Forelimb muscle (tissue), 1 donor: ENCODE measurements around the gene METTL25. TPM values are rescaled to one million over a fixed set of nuclear protein-coding genes. Genes with fewer than 3 reads are reported as not detected.
"Not testable (repeated sequence)": the region's sequence is repeated elsewhere in the genome, so short reads cannot be mapped to it uniquely, and the experiment has no call there.

Source experiments
- DNase-seq: peaks from one replicate; pipeline ENCODE4 v3.0.0-alpha.2; 2013; ENCODE audit warnings: low read depth
- polyA plus RNA-seq: library from polyadenylated mRNA; unstranded; fragments of 120-200 nt; gene quantifications from one replicate; pipeline ENCODE4 v1.2.1, GENCODE V29; 2013; ENCODE audit not compliant: insufficient read length

Gene METTL25
- 9.2 TPM for polyA plus RNA-seq

- peak; percentile 99 for DNase-seq
Measured at GRCh38 chr12:82358200-82359114, at the start of gene METTL25, which contains the start of gene CCDC59. Gene METTL25 (plus strand): TSS chr12:82358529. CDS start chr12:82358566, 37 bp downstream. Gene CCDC59 (minus strand): TSS chr12:82358387. CDS start chr12:82358376, 11 bp downstream.

- no peak for DNase-seq
Measured at GRCh38 chr12:82314406-82314892, 43.9 kb upstream of the METTL25 start.

- DNase-seq = no peak
Measured at GRCh38 chr12:82319276-82319675, 39.1 kb upstream of the METTL25 start.

DNA sequence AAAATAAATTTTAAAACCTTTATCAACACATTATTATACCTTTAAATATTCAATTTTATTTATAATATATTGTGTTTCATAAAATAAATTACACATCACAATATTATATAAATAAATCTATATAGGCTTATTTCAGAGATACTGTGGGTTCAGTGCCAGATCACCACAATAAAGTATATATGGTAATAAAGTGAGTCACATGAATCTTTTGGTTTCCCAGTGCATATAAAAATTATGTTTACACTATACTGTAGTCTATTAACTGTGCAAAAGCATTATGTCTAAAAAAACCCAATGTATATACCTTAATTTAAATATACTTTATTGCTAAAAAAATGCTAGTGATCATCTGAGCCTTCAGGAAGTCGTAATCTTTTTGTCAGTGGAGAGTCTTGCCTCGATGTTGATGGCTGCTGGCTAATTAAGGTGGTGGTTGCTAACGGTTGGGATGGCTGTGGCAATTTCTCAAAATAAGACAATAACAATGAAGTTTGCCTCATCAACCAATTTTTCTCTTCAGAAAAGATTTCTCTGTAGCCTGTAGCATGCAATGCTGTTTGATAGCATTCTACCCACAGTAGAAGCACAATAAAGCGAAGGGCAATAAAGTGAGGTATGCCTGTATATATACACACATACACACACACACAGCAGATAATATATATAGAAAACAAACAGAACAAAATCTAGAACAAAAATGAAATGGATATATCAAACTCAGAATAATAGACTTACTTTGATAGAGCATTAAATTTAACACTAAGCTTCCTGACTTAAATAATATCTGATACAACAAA lies 32.6 kb upstream of the METTL25 start:
- no peak for DNase-seq

GRCh38 chr12:82326905-82327503 lies 31.3 kb upstream of the METTL25 start:
- DNase-seq = peak; percentile 5

- DNase-seq = no peak
Measured at GRCh38 chr12:82327861-82328260, 30.5 kb upstream of the METTL25 start.

GRCh38 chr12:82329508-82329907 lies 28.8 kb upstream of the METTL25 start:
- no peak for DNase-seq

- no peak for DNase-seq
Measured at GRCh38 chr12:82350161-82350560, 8.2 kb upstream of the METTL25 start.

DNA sequence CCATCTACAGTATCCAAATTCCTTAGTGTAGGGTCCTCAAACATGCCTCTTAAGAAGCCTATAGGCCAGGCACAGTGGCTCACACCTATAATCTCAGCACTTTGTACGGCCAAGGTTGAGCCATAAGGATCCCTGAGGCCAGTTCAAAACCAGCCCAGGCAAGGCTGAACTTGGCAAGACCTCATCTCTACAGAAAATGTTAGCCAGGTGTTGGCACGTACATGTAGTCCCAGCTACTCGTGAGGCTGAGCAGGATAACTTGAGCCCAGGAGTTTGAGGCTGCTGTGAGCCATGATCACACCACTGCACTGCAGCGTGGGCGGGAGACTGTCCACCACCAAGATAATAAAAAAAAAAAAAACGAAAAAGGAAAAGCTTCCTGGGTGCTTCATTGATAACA lies 6.9 kb upstream of the METTL25 start:
- DNase-seq = no peak

DNA sequence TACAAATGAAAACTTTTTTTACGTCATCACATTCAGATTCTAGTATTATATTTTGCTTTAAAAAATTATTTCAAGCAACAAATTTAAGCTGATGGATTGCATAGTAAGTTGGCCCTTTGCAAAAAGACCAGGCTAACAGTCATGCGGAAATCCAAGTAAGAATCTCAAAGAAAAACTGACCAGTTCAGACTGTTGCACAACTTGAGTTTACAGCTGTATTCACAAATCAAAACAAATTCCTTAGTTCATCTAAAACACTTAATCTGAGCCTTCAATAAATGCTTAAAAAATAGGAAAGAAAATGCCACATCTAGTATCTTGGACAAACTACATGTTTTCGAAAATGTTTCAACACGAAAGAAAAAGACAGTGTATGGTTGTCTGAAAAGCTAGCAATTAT lies 989 bp upstream of the METTL25 start:
- DNase-seq = no peak

DNA sequence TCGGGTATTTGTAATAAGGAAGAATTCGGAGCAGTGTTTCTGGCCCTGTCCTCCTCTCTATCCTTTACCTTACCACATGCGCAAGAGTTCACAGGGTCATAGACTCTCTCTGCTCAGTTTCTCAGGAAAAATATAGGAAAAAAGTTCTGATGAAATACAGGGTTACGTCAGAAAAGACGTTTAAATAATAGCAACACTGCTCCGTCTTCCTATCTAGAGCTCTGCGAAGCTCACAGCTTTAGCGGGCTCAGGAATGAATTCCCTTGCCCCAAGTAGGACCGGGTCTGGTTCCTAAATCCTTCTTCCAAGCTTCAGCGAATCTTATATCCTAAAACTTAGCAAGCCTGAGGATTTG lies 507 bp upstream of the METTL25 start:
- DNase-seq = no peak

DNA sequence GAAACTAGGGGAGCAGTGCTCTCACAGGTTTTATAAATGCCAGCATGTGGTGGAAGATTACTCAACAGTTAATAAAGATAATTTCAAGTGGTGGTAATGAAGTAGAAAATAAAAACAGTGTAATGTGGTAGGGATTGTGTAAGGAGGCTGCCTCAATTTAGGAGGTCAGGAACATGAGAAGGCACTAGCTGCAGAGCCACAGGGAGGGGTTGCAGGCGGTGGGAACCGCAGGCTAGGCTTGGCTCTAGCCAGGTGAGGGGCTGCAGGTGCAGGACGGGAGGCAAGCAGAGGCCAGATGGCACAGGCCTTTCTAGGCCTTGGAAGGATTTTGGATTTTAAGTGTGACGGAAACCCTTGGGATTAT lies 768 bp downstream of the METTL25 start:
- no peak for DNase-seq

- not testable (repeated sequence) for DNase-seq
Measured at GRCh38 chr12:82360834-82361233, 2.5 kb downstream of the METTL25 start.

DNA sequence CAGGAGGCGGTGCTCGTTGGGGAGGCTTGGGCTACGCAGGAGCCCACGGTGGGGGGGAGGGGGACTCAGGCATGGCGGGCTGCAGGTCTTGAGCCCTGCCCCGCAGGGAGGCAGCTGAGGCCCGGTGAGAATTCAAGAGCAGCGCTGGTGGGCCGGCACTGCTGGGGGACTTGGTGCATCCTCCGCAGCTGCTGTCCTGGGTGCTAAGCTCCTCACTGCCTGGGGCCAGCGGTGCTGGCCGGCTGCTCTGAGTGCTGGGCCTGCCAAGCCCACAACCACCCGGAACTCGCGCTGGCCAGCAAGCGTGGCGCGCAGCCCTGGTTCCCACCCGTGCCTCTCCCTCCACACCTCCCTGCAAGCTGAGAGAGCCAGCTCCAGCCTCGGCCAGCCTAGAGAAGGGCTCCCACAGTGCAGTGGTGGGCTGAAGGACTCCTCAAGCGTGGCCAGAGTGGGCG lies 3.2 kb downstream of the METTL25 start:
- no peak for DNase-seq

DNA sequence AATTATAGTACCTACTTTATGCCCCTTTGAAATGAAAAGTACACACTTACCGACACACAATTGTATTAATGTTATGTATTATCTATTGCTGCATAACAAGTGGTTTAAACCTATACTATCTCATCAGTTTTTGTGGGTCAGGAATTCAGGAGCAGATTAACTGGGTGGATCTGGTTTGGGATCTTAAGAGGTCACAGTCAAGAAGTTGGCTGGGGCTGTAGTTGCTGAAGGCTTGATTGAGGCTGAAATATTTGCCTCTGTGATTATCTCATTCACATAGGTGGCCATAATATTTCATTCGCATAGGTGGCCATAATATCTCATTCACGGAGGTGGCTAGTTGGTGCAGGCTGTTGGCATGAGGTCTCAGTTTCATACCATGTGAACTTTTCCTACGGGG lies 5.7 kb downstream of the METTL25 start:
- DNase-seq = no peak

DNA sequence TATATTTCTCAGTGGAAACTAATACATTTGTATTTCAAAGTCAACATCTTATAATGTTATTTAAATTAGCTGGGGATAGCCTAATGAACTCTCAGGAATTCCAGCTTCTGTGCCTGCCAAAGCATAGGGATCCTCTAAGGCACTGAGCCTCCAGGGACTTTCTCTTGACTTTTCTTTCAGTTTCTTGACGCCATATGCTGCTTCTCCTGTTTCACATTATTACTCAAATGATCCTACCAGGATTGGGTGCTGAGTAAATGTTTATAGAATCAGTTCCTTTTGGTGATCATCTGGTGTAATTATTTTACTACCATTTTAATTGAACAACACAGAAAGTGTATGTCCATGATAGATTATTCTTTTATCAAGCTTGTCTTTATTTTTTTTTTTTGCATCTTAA lies 7.9 kb downstream of the METTL25 start:
- DNase-seq = no peak

DNA sequence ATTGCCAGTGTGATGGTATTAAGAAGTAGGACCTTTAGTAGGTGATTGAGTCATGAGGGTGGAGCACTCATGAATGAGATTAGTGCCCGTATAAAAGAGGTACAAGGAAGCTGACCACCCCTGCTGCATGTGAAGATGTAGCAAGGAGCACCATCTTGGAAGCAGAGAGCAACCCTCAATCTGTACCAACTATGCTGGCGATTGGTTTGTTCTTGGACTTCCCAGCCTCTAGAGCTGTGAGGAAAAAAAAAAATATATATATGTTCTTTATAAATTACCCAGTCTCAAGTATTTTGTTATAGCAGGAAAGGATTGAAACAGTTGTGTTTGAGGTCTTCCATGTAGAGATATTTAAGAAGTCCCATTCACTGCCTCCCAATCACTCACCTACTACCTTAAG lies 16.9 kb downstream of the METTL25 start:
- DNase-seq = no peak

DNA sequence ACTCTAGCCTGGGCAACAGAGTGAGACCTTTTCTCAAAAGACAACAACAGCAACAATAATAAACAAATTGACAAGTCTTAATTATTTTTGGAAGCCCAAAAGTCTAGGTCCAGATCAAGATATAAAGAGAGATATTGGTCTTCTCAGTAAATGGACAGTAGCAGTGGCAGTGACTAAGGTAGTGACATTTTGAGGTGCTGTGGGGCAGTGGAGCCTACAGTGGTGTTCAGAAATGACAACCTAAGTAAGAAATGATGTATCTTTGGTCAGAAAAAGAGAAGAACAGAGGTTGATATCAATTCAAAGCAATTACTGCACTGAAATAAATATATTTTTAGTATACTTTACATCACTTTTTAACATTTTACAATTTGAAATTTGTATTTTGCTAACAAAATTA lies 20.7 kb downstream of the METTL25 start:
- DNase-seq = no peak

DNA sequence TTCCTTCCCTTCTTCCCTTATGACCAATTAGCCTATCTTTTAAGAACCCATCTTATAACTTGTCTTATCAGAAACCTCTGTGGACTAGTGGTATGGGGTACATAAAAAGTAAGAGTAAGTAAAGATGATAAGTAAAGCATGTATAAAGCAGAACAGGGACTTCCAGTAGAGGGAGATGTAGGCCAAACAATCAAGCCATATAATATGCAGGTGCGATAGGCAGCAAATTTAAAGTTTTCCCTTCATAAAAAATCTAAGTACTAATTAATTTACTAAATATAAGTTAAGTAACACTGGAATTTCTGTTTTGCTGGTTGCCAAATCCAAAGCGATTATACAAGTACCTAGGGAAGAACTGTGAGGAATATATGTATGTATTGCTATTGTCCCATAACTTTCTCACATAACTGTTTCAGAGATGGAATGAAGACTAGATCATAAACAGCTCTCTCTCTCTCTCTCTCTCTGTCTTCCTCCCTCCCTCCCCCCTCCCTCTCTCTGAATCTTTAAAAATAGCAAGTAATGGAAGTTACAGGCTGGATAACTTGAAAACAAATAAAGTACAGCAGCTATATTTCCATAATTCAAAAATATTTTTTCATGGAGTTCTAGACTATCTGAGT lies 25.7 kb downstream of the METTL25 start:
- DNase-seq = no peak

- DNase-seq = no peak
Measured at GRCh38 chr12:82398879-82399278, 40.5 kb downstream of the METTL25 start.

DNA sequence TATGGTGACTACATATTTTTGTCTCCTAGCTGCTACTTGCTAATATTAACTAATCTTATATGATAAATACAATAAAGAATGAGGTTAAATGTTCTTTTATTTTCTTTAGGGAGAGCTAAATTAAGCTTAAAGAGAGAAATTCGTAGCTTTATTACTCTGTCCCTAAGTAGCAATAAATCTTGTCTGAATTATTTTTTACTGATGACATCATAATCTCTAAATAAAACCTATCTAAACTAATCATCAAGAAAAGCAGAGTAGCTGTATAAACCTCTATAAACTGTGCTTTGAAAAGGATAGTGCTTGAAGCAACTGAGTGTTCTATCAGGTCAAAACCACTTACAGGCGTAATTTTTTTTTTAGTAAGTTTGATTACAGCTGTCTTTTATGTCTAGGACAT lies 42.5 kb downstream of the METTL25 start:
- no peak for DNase-seq

GRCh38 chr12:82406651-82407050 lies 48.3 kb downstream of the METTL25 start:
- DNase-seq = no peak
